K562 (cell line): ENCODE measurements around the gene CPT1A. TPM values are rescaled to one million over a fixed set of nuclear protein-coding genes. Genes with fewer than 3 reads are reported as not detected.

ENCODE experiments used
- ATAC-seq: fragments of 200-7000 bp; cut with Tn5 transposase; 3 replicates; pipeline ENCODE4 v1.9.1; 2020; ENCODE audit warnings: moderate library complexity
- BruUV-seq: library from RNA; stranded (reverse); fragments of 400-500 nt; replicated peaks from 2 replicates; lab custom pipeline; 2021; lab: Mats Ljungman, UMichigan
- CTCF ChIA-PET: fragments of 300-600 bp; formaldehyde crosslinking; extraction: SDS; loops from one replicate; lab custom pipeline; 2021; ENCODE audit warnings: low intra/inter-chr PET ratio; lab: Yijun Ruan, JAX
- POLR2A ChIA-PET: fragments of 300-600, 350-650 bp; sonication (Branson Sonifier 250); formaldehyde crosslinking; extraction: SDS; loops from one replicate; lab custom pipeline; 2021; ENCODE audit warnings: antibody characterized with exemption, inconsistent platforms; lab: Yijun Ruan, JAX
- DNase-seq, 4 experiments: peaks; one replicate each; pipeline versions ENCODE4 v3.0.0 to v3.0.0-alpha.2; 2011 to 2018; ENCODE audit warnings: low spot score in 3 of 4, mixed read lengths in 3 of 4; ENCODE audit errors: extremely low read depth in 1 of 4
- FAIRE-seq: peaks from 2 replicates; lab custom pipeline; 2011; peaks lifted over from hg19 to GRCh38; lab: Jason Lieb, UNC
- H2AFZ ChIP-seq: 2 replicates; pipeline ENCODE4 v1.6.0; 2011; ENCODE audit warnings: low read depth, low read length, control low read depth, inconsistent platforms
- H3K27ac ChIP-seq: fragments of 200-600 bp; 3 replicates; pipeline ENCODE4 v1.8.0; 2011; ENCODE audit warnings: low read depth, mild to moderate bottlenecking, control low read depth, inconsistent platforms, low read length, moderate library complexity, mixed read lengths; ENCODE audit errors: extremely low read depth
- H3K27me3 ChIP-seq, 2 experiments: fragments of 300-600 bp in 1 of 2; 2 replicates in 1 of 2; 3 replicates in 1 of 2; pipeline versions ENCODE4 v1.6.0 to v1.8.0; 2011; ENCODE audit warnings: inconsistent platforms in 2 of 2, low read length in 2 of 2, mild to moderate bottlenecking in 1 of 2, mixed read lengths in 1 of 2, moderate library complexity in 1 of 2; ENCODE audit not compliant: control insufficient read depth in 2 of 2, insufficient read depth in 2 of 2
- H3K36me3 ChIP-seq: fragments of 300-600 bp; 3 replicates; pipeline ENCODE4 v1.8.0; 2011; ENCODE audit warnings: mild to moderate bottlenecking, low read length, inconsistent platforms; ENCODE audit not compliant: control insufficient read depth, insufficient read depth
- H3K4me1 ChIP-seq, 2 experiments: fragments of 200-600 bp in 1 of 2; replicated peaks in 1 of 2; 2 replicates in 1 of 2; 3 replicates in 1 of 2; pipeline versions ENCODE4 v1.5.1 to v1.8.0; 2011; ENCODE audit warnings: inconsistent platforms in 2 of 2, low read length in 2 of 2, mild to moderate bottlenecking in 1 of 2, mixed read lengths in 1 of 2, moderate library complexity in 1 of 2; ENCODE audit not compliant: control insufficient read depth in 2 of 2, insufficient read depth in 2 of 2
- H3K4me2 ChIP-seq: 2 replicates; pipeline ENCODE4 v1.6.1; 2011; ENCODE audit warnings: low read length, control low read depth, inconsistent platforms, mixed read lengths; ENCODE audit not compliant: insufficient read depth
- H3K4me3 ChIP-seq: fragments of 200-600 bp; sonication (generic), shearing (Covaris generic); 2 replicates; pipeline ENCODE4 v1.5.1; 2016; ENCODE audit warnings: control low read depth, inconsistent platforms
- H3K79me2 ChIP-seq: fragments of 200-600 bp; 3 replicates; pipeline ENCODE4 v1.8.0; 2011; ENCODE audit warnings: low read length, inconsistent platforms; ENCODE audit not compliant: control insufficient read depth, insufficient read depth
- H3K9ac ChIP-seq, 2 experiments: 2 replicates each; pipeline versions ENCODE4 v1.6.0 to v1.6.1; 2011; ENCODE audit warnings: low read depth in 2 of 2, low read length in 2 of 2, control low read depth in 1 of 2, inconsistent platforms in 1 of 2, mild to moderate bottlenecking in 1 of 2, mixed read lengths in 1 of 2; ENCODE audit not compliant: insufficient read depth in 1 of 2
- H3K9me1 ChIP-seq: one replicate; pipeline ENCODE4 v1.6.0; 2011; ENCODE audit warnings: inconsistent platforms, mild to moderate bottlenecking, low read length, moderate library complexity; ENCODE audit not compliant: control insufficient read depth, insufficient read depth
- H3K9me3 ChIP-seq: replicated peaks from 2 replicates; pipeline ENCODE4 v1.5.1; 2011; ENCODE audit warnings: low read depth, low read length, inconsistent platforms; ENCODE audit not compliant: control insufficient read depth, insufficient read depth
- H4K20me1 ChIP-seq: replicated peaks from 2 replicates; pipeline ENCODE4 v1.6.1; 2011; ENCODE audit warnings: low read length, inconsistent platforms, mixed read lengths; ENCODE audit not compliant: control insufficient read depth, insufficient read depth
- CBFA2T2 ChIP-seq: fragments of 450-650 bp; conservative IDR thresholded peaks from 2 replicates; pipeline ENCODE4 v1.6.1; 2017; ENCODE audit warnings: mild to moderate bottlenecking
- CBX8 ChIP-seq: fragments of 200-600 bp; sonication (generic); IDR thresholded peaks from 2 replicates; pipeline ENCODE4 v1.6.1; 2012; ENCODE audit warnings: borderline replicate concordance, mixed run types, low read depth, mild to moderate bottlenecking, moderate library complexity, mixed read lengths, low read length, control low read depth, inconsistent platforms; ENCODE audit not compliant: poor library complexity, severe bottlenecking; ENCODE audit errors: extremely low read depth
- CREBBP ChIP-seq: IDR thresholded peaks from one replicate; pipeline ENCODE4 v1.6.1; 2012; ENCODE audit warnings: low read depth, mild to moderate bottlenecking, control low read depth, inconsistent platforms, low read length
- CREM ChIP-seq: IDR thresholded peaks from 2 replicates; pipeline ENCODE4 v1.6.1; 2014; ENCODE audit warnings: antibody characterized with exemption, low read depth
- GTF2F1 ChIP-seq: IDR thresholded peaks from 2 replicates; pipeline ENCODE4 v1.6.1; 2011; ENCODE audit warnings: low read depth, low read length, improper control_type of control experiment
- LCOR ChIP-seq: sonication (generic); formaldehyde crosslinking; IDR thresholded peaks from 2 replicates; pipeline ENCODE4 v1.8.0; 2022; ENCODE audit warnings: mild to moderate bottlenecking, missing genetic modification reagents
- NFATC3 ChIP-seq: fragments of 450-650 bp; IDR thresholded peaks from 2 replicates; pipeline ENCODE4 v1.6.1; 2017; ENCODE audit warnings: mild to moderate bottlenecking
- NFE2 ChIP-seq: IDR thresholded peaks from 2 replicates; pipeline ENCODE4 v1.6.1; 2014; ENCODE audit warnings: antibody characterized with exemption, low read depth
- SRF ChIP-seq, 2 experiments: fragments of 250-450, 450-650 bp in 1 of 2; sonication (Bioruptor Pico) in 1 of 2; sonication (generic) in 1 of 2; formaldehyde crosslinking; IDR thresholded peaks; 2 replicates each; pipeline versions ENCODE4 v1.5.0 to v1.5.1; 2020 to 2022; ENCODE audit warnings: mild to moderate bottlenecking in 1 of 2, missing genetic modification reagents in 1 of 2
- TCF7L2 ChIP-seq: fragments of 150-350 bp; IDR thresholded peaks from 2 replicates; pipeline ENCODE4 v1.6.1; 2016; ENCODE audit warnings: low read depth, mild to moderate bottlenecking, low read length, moderate library complexity
- YY1 ChIP-seq, 3 experiments: IDR thresholded peaks; 2 replicates each; pipeline ENCODE4 v1.6.1; 2011; ENCODE audit warnings: low read length in 2 of 3, mild to moderate bottlenecking in 2 of 3, moderate library complexity in 2 of 3, borderline replicate concordance in 1 of 3, control low read depth in 1 of 3, low read depth in 1 of 3; ENCODE audit not compliant: insufficient read depth in 3 of 3, insufficient replicate concordance in 2 of 3, control insufficient read depth in 1 of 3, insufficient read length in 1 of 3; ENCODE audit errors: extremely low read depth in 1 of 3
- ZNF121 ChIP-seq: sonication (generic); formaldehyde crosslinking; conservative IDR thresholded peaks from 2 replicates; pipeline ENCODE4 v1.8.0; 2022; ENCODE audit warnings: missing genetic modification reagents
- ZNF146 ChIP-seq: IDR thresholded peaks from one replicate; pipeline ENCODE4 v1.6.1; 2018; ENCODE audit warnings: missing compliant biosample characterization; ENCODE audit not compliant: unreplicated experiment
- ZNF282 ChIP-seq: sonication (generic); formaldehyde crosslinking; IDR thresholded peaks from 2 replicates; pipeline ENCODE4 v1.8.1; 2023; ENCODE audit warnings: missing genetic modification reagents
- ZNF75A ChIP-seq: fragments of 450-650 bp; formaldehyde crosslinking; IDR thresholded peaks from 2 replicates; pipeline ENCODE4 v1.4.0; 2020; ENCODE audit warnings: mild to moderate bottlenecking
- ZNF76 ChIP-seq: fragments of 250-450 bp; sonication (Bioruptor Pico); IDR thresholded peaks from 2 replicates; pipeline ENCODE4 v1.4.0; 2020; ENCODE audit warnings: mild to moderate bottlenecking, moderate library complexity, borderline replicate concordance
- WGBS: fragments of 100-300 bp; shearing (Covaris generic); methylation state at CpG from one replicate; pipeline ENCODE4 v1.1.6; 2016; ENCODE audit warnings: low coverage, mixed read lengths; ENCODE audit not compliant: insufficient coverage; ENCODE audit errors: missing lambda C conversion rate; 5-methylcytosine and 5-hydroxymethylcytosine counted together
- in situ Hi-C: fragments of 300-500 bp; cut with MboI; formaldehyde crosslinking; loops from 4 replicates; pipeline ENCODE4 v1.15.0; 2018; ENCODE audit warnings: inconsistent platforms, mixed read lengths
- intact Hi-C: fragments of 100-400 bp; cut with micrococcal nuclease; formaldehyde crosslinking; loops from 2 replicates; pipeline ENCODE4 v1.14.2; 2022
- polyA plus RNA-seq, 8 experiments: library from polyadenylated mRNA; depleted of rRNA in 4 of 8; stranded (reverse) in 5 of 8; unstranded in 3 of 8; fragments of >200 nt; fragmentation: Nextera tagmentation in 2 of 8; fragmentation: Illumina TruSeq in 1 of 8; extraction: Ambion mirVana in 2 of 8; extraction: Trizol in 1 of 8; gene quantifications; 2 replicates each; pipeline versions ENCODE4 v1.2.1 to v1.2.3, GENCODE V29; 2011 to 2014; ENCODE audit warnings: inconsistent platforms in 1 of 8, missing spikeins in 1 of 8
- total RNA-seq, 7 experiments: library from RNA; depleted of rRNA in 6 of 7; stranded (reverse); fragments of >200 nt in 6 of 7; fragmentation: Illumina TruSeq in 2 of 7; extraction: Trizol in 2 of 7; gene quantifications; 2 replicates each; pipeline versions ENCODE4 v1.2.1 to v1.2.3, GENCODE V29; 2011 to 2021; ENCODE audit warnings: low replicate concordance in 1 of 7
- TF ChIP-seq, protein P1 (sequence below): fragments of 250-450 bp; sonication (Bioruptor Pico); IDR thresholded peaks from 2 replicates; pipeline ENCODE4 v1.8.0; 2022; ENCODE audit warnings: moderate library complexity, mild to moderate bottlenecking, inconsistent platforms
- TF ChIP-seq, protein P2 (sequence below): fragments of 250-450 bp; sonication (Bioruptor Pico); IDR thresholded peaks from 2 replicates; pipeline ENCODE4 v1.5.0; 2021; ENCODE audit warnings: mild to moderate bottlenecking, borderline replicate concordance

CPT1A gene
- total and polyA plus RNA-seq, 9 of the 15 experiments (the other 6 are each of a cell fraction or from before 2014, with no cell fraction given) = 2.6 to 29.1 (median 12.3) TPM

DNA sequence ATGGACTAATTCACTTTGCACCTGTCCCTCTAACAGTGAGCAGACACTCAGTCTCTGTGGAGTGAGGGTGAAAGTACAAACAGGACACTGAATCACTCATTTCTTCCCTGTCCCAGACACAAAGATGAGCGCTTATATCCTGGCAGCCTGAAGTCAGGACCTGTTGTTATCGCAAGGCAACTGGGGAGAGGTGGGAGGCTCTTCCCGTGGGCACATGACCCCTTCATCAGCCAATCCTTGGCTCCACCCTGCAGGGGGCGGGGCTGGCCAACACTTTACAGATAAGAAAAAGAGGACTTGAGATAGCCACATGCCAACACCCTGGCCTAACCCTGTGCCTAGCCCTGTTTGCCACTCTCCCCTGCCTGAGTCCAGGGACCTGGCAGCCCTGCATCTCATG is 60.9 kb downstream of the CPT1A start (continued):
- TF ChIP-seq, protein P1, sequence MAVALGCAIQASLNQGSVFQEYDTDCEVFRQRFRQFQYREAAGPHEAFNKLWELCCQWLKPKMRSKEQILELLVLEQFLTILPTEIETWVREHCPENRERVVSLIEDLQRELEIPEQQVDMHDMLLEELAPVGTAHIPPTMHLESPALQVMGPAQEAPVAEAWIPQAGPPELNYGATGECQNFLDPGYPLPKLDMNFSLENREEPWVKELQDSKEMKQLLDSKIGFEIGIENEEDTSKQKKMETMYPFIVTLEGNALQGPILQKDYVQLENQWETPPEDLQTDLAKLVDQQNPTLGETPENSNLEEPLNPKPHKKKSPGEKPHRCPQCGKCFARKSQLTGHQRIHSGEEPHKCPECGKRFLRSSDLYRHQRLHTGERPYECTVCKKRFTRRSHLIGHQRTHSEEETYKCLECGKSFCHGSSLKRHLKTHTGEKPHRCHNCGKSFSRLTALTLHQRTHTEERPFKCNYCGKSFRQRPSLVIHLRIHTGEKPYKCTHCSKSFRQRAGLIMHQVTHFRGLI = no peak
- no peak for TF ChIP-seq NFE2
- TF ChIP-seq ZNF76 = no peak
- TF ChIP-seq, protein P2, sequence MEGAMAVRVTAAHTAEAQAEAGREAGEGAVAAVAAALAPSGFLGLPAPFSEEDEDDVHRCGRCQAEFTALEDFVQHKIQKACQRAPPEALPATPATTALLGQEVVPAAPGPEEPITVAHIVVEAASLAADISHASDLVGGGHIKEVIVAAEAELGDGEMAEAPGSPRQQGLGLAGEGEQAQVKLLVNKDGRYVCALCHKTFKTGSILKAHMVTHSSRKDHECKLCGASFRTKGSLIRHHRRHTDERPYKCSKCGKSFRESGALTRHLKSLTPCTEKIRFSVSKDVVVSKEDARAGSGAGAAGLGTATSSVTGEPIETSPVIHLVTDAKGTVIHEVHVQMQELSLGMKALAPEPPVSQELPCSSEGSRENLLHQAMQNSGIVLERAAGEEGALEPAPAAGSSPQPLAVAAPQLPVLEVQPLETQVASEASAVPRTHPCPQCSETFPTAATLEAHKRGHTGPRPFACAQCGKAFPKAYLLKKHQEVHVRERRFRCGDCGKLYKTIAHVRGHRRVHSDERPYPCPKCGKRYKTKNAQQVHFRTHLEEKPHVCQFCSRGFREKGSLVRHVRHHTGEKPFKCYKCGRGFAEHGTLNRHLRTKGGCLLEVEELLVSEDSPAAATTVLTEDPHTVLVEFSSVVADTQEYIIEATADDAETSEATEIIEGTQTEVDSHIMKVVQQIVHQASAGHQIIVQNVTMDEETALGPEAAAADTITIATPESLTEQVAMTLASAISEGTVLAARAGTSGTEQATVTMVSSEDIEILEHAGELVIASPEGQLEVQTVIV (CRISPR knock-in tag) = no peak

DNA sequence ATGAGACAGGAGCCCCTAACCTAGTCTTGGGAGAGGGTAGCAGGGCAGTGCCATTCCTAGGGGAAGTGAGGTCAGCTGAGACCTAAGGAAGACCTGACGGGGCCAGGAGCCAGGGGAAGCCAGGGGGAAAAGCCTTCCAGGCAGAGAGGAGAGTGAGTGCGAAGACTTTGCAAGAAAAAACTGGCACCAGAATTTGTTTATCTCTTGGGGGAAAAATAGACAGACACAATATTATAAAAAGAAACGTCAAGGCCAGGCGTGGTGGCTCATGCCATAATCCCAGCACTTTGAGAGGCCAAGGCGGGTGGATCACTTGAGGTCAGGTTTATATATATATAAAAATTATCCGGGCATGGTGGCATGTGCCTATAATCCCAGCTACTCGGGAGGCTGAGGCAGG is 63.5 kb downstream of the CPT1A start:
- peaks cover 41% of the 10 kb centered on the region; the same call in 2 of the 3 replicates for H3K36me3 ChIP-seq
- H3K27me3 ChIP-seq = no peaks in the 10 kb centered on the region
- POLR2A ChIA-PET = no interaction called here
- FAIRE-seq = no peak
- no TSS peak for BruUV-seq
- no peaks in the 10 kb centered on the region for H3K9me1 ChIP-seq
- no peak overlapping the region for H3K9ac ChIP-seq
- no peaks in the 10 kb centered on the region for H4K20me1 ChIP-seq
- ATAC-seq = no peak
- no peaks in the 10 kb centered on the region for H3K79me2 ChIP-seq
- intact Hi-C loops = no loop called here
- H3K9me3 ChIP-seq = no peaks in the 10 kb centered on the region
- no peak for DNase-seq
- H3K4me1 ChIP-seq = peaks cover 0 to 8% of the 10 kb centered on the region in 2 experiments; a peak in 4 of 5 replicates
- no peak overlapping the region for H2AFZ ChIP-seq
- no peak overlapping the region for H3K4me2 ChIP-seq
- H3K27ac ChIP-seq = no peak overlapping the region
- in situ Hi-C loops = no loop called here
- CTCF ChIA-PET = no interaction called here
- no peak for TF ChIP-seq SRF (CRISPR knock-in tag; IDR thresholded peaks at IDR 0.05)
- no peak for TF ChIP-seq ZNF75A (CRISPR knock-in tag)
- no peak for TF ChIP-seq ZNF121 (CRISPR knock-in tag)
- no peak for TF ChIP-seq CBFA2T2
- TF ChIP-seq LCOR (CRISPR knock-in tag) = no peak
- TF ChIP-seq ZNF146 (CRISPR knock-in tag) = no peak
- no peak for TF ChIP-seq CREM
- no peak for TF ChIP-seq ZNF282 (CRISPR knock-in tag)
- TF ChIP-seq GTF2F1 = no peak
- TF ChIP-seq YY1 (IDR thresholded peaks at IDR 0.05; ENCODE audit: borderline replicate concordance in 1 of 3, control insufficient read depth in 1 of 3, extremely low read depth in 1 of 3, insufficient read depth in 3 of 3, insufficient read length in 1 of 3, insufficient replicate concordance in 2 of 3, low read depth in 1 of 3, low read length in 2 of 3) = no peak
- no peak for TF ChIP-seq CREBBP
- TF ChIP-seq TCF7L2 = no peak
- no peak for TF ChIP-seq CBX8
- TF ChIP-seq NFATC3 = no peak
- 82% methylated on average over 7 of the region's 7 CpGs for WGBS
- no peak overlapping the region for H3K4me3 ChIP-seq
